HepG2 (cell line): ENCODE data around the gene POLA1. TPM values are rescaled to one million over a fixed set of nuclear protein-coding genes. Genes with fewer than 3 reads are reported as not detected.

Experiments
- ATAD3A ChIP-seq: sonication (generic); formaldehyde crosslinking; IDR thresholded peaks from 2 replicates; pipeline ENCODE4 v1.4.0; 2020; ENCODE audit warnings: missing genetic modification reagents
- ATF4 ChIP-seq, 2 experiments: fragments of 450-650 bp in 1 of 2; sonication (generic) in 1 of 2; formaldehyde crosslinking; IDR thresholded peaks; 2 replicates each; pipeline versions ENCODE4 v1.5.0 to v1.8.0; 2020 to 2022; ENCODE audit warnings: mild to moderate bottlenecking in 1 of 2, missing genetic modification reagents in 1 of 2
- MAFK ChIP-seq, 2 experiments: IDR thresholded peaks in 1 of 2; conservative IDR thresholded peaks in 1 of 2; 2 replicates each; pipeline ENCODE4 v1.6.1; 2011; ENCODE audit warnings: improper control_type of control experiment in 2 of 2, low read length in 2 of 2
- MAZ ChIP-seq, 2 experiments: sonication (generic) in 1 of 2; formaldehyde crosslinking in 1 of 2; IDR thresholded peaks; 2 replicates each; pipeline versions ENCODE4 v1.5.0 to v1.6.1; 2012 to 2020; ENCODE audit warnings: low read depth in 2 of 2, mild to moderate bottlenecking in 2 of 2, borderline replicate concordance in 1 of 2, improper control_type of control experiment in 1 of 2, low read length in 1 of 2, missing genetic modification reagents in 1 of 2, moderate library complexity in 1 of 2
- NR2F6 ChIP-seq, 2 experiments: IDR thresholded peaks; 2 replicates each; pipeline ENCODE4 v1.6.1; 2016; ENCODE audit warnings: antibody characterized with exemption in 1 of 2, mild to moderate bottlenecking in 1 of 2
- PAWR ChIP-seq: sonication (generic); formaldehyde crosslinking; IDR thresholded peaks from 2 replicates; pipeline ENCODE4 v1.4.0; 2020; ENCODE audit warnings: missing genetic modification reagents, mild to moderate bottlenecking, borderline replicate concordance
- SMAD1 ChIP-seq: sonication (generic); formaldehyde crosslinking; IDR thresholded peaks from 2 replicates; pipeline ENCODE4 v1.4.0; 2020; ENCODE audit warnings: missing genetic modification reagents, low read depth, mild to moderate bottlenecking, borderline replicate concordance
- SRSF1 ChIP-seq: fragments of 200-400 bp; formaldehyde crosslinking; optimal IDR thresholded peaks from 2 replicates; pipeline ENCODE3; 2017; ENCODE audit warnings: mild to moderate bottlenecking, low read depth, low read length, moderate library complexity
- YEATS2 ChIP-seq: sonication (generic); formaldehyde crosslinking; IDR thresholded peaks from 2 replicates; pipeline ENCODE4 v1.4.0; 2020; ENCODE audit warnings: missing genetic modification reagents, borderline replicate concordance
- ZNF7 ChIP-seq: IDR thresholded peaks from 2 replicates; pipeline ENCODE4 v1.6.1; 2016; ENCODE audit warnings: missing biosample characterization, missing genetic modification reagents
- ZNF766 ChIP-seq: sonication (generic); formaldehyde crosslinking; IDR thresholded peaks from 2 replicates; pipeline ENCODE4 v1.5.0; 2020; ENCODE audit warnings: missing genetic modification reagents, borderline replicate concordance
- polyA plus RNA-seq, 8 experiments: library from polyadenylated mRNA; depleted of rRNA in 3 of 8; stranded (reverse) in 7 of 8; unstranded in 1 of 8; fragments of >200 nt; fragmentation: Illumina TruSeq in 4 of 8; extraction: Trizol in 4 of 8; gene quantifications; 2 replicates each; pipeline versions ENCODE4 v1.2.1 to v1.2.3, GENCODE V29; 2011 to 2016; ENCODE audit warnings: low read depth in 4 of 8, missing spikeins in 1 of 8, mixed read lengths in 1 of 8; ENCODE audit not compliant: insufficient read depth in 1 of 8
- total RNA-seq, 5 experiments: library from RNA; depleted of rRNA; stranded (reverse); fragments of >200 nt; fragmentation: Illumina TruSeq; extraction: Trizol; gene quantifications; 2 replicates each; pipeline ENCODE4 v1.2.3, GENCODE V29; 2016; ENCODE audit warnings: low read depth in 1 of 5
- TF ChIP-seq, protein P1 (sequence below): sonication (generic); formaldehyde crosslinking; IDR thresholded peaks from 2 replicates; pipeline ENCODE4 v1.4.0; 2020; ENCODE audit warnings: mild to moderate bottlenecking, missing genetic modification reagents, borderline replicate concordance
- TF ChIP-seq, protein P2 (sequence below): IDR thresholded peaks from 2 replicates; pipeline ENCODE4 v1.4.0; 2020; ENCODE audit warnings: mild to moderate bottlenecking, missing genetic modification reagents
- TF ChIP-seq, protein P3 (sequence below): sonication (generic); formaldehyde crosslinking; IDR thresholded peaks from 2 replicates; pipeline ENCODE4 v1.4.0; 2020; ENCODE audit warnings: low read depth, mild to moderate bottlenecking, missing genetic modification reagents

POLA1 gene
- total and polyA plus RNA-seq, 2 of the 13 experiments (the other 11 are each of a cell fraction or from before 2014, with no cell fraction given): 3.3 to 26.5 TPM

DNA sequence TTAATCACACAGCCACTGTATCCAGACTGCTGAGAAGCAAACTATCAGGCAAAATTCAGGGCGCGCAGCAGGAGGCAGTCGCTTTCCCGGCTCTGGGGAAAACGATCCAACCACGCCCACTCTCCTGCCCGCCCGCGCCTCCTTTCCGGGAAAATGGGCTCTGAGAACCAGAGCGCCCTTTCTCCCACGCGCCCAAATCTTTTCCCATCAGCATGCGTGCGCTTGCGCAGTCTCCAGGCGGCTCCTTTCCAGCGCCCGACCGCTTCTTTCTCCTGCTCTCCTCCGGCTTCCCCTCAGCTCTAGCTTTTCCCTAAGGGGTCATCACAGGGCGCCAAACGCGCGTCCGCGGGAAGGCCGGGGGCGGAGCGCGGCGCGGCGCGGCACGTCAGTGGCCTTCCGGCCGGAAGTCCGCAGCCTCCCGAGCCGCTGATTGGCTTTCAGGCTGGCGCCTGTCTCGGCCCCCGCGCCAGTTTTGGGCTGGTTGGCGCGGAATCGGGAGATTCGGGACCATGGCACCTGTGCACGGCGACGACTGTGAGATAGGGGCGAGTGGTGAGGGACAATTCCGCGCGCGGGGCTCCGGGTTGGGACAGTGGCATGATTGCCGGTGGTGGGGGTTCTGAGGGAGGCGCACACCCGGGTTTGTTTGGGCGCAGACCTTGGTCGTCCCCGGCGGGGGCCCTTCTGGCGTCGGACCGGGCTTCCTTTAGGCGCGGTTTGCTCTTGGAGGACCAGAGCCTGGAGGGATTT, at the start of gene POLA1 (continued):
- TF ChIP-seq, protein P1, sequence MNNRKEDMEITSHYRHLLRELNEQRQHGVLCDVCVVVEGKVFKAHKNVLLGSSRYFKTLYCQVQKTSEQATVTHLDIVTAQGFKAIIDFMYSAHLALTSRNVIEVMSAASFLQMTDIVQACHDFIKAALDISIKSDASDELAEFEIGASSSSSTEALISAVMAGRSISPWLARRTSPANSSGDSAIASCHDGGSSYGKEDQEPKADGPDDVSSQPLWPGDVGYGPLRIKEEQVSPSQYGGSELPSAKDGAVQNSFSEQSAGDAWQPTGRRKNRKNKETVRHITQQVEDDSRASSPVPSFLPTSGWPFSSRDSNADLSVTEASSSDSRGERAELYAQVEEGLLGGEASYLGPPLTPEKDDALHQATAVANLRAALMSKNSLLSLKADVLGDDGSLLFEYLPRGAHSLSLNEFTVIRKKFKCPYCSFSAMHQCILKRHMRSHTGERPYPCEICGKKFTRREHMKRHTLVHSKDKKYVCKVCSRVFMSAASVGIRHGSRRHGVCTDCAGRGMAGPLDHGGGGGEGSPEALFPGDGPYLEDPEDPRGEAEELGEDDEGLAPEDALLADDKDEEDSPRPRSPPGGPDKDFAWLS (CRISPR knock-in tag): no peak
- TF ChIP-seq, protein P2, sequence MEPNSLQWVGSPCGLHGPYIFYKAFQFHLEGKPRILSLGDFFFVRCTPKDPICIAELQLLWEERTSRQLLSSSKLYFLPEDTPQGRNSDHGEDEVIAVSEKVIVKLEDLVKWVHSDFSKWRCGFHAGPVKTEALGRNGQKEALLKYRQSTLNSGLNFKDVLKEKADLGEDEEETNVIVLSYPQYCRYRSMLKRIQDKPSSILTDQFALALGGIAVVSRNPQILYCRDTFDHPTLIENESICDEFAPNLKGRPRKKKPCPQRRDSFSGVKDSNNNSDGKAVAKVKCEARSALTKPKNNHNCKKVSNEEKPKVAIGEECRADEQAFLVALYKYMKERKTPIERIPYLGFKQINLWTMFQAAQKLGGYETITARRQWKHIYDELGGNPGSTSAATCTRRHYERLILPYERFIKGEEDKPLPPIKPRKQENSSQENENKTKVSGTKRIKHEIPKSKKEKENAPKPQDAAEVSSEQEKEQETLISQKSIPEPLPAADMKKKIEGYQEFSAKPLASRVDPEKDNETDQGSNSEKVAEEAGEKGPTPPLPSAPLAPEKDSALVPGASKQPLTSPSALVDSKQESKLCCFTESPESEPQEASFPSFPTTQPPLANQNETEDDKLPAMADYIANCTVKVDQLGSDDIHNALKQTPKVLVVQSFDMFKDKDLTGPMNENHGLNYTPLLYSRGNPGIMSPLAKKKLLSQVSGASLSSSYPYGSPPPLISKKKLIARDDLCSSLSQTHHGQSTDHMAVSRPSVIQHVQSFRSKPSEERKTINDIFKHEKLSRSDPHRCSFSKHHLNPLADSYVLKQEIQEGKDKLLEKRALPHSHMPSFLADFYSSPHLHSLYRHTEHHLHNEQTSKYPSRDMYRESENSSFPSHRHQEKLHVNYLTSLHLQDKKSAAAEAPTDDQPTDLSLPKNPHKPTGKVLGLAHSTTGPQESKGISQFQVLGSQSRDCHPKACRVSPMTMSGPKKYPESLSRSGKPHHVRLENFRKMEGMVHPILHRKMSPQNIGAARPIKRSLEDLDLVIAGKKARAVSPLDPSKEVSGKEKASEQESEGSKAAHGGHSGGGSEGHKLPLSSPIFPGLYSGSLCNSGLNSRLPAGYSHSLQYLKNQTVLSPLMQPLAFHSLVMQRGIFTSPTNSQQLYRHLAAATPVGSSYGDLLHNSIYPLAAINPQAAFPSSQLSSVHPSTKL (CRISPR knock-in tag): peak; percentile 55
- TF ChIP-seq ATF4 (CRISPR knock-in tag; IDR thresholded peaks at IDR 0.05) (no peak), SMAD1 (no peak), ZNF7 (CRISPR knock-in tag) (no peak), ZNF766 (CRISPR knock-in tag) (peak; percentile 40; the same call in 1 of the 2 replicates), NR2F6 (IDR thresholded peaks at IDR 0.05) (no peak), NR2F6 (CRISPR knock-in tag; IDR thresholded peaks at IDR 0.05) (peak; percentile 20; the same call in 1 of the 2 replicates), ATAD3A (no peak), PAWR (CRISPR knock-in tag) (no peak), YEATS2 (CRISPR knock-in tag) (peak; percentile 68; the same call in 1 of the 2 replicates), SRSF1 (no peak), MAFK (conservative IDR thresholded peaks at IDR 0.05 in 1 of 2, IDR thresholded peaks at IDR 0.05 in 1 of 2; ENCODE audit: low read length in 2 of 2) (no peak), MAZ (IDR thresholded peaks at IDR 0.05; ENCODE audit: borderline replicate concordance, low read depth, low read length) (peak; percentile 91), MAZ (CRISPR knock-in tag; IDR thresholded peaks at IDR 0.05; ENCODE audit: low read depth) (peak; percentile 64; the same call in 1 of the 2 replicates)
- TF ChIP-seq, protein P3, sequence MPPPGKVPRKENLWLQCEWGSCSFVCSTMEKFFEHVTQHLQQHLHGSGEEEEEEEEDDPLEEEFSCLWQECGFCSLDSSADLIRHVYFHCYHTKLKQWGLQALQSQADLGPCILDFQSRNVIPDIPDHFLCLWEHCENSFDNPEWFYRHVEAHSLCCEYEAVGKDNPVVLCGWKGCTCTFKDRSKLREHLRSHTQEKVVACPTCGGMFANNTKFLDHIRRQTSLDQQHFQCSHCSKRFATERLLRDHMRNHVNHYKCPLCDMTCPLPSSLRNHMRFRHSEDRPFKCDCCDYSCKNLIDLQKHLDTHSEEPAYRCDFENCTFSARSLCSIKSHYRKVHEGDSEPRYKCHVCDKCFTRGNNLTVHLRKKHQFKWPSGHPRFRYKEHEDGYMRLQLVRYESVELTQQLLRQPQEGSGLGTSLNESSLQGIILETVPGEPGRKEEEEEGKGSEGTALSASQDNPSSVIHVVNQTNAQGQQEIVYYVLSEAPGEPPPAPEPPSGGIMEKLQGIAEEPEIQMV (CRISPR knock-in tag): peak; percentile 97
